RWPE2 (cell line): ENCODE results near the gene DCAF15.
A peak's percentile ranks its signal among the peaks of the same experiment; 100 is the strongest.

Source experiments
- ATAC-seq: fragments of 200-7000 bp; cut with Tn5 transposase; 3 replicates; pipeline ENCODE4 v1.9.1; 2021; ENCODE audit warnings: low read depth
- DNase-seq: peaks from one replicate; pipeline ENCODE4 v3.0.0-alpha.2; 2020; ENCODE audit warnings: low spot score
- H3K27ac ChIP-seq: fragments of 450-650 bp; 2 replicates; pipeline ENCODE4 v1.5.1; 2017; ENCODE audit warnings: mild to moderate bottlenecking; ENCODE audit not compliant: poor library complexity, severe bottlenecking
- H3K27me3 ChIP-seq: fragments of 250-450 bp; sonication (Bioruptor Pico); 2 replicates; pipeline ENCODE4 v1.5.1; 2021; ENCODE audit warnings: mild to moderate bottlenecking, moderate library complexity; ENCODE audit not compliant: insufficient read depth, poor library complexity, severe bottlenecking
- H3K36me3 ChIP-seq: fragments of 250-450 bp; sonication (Bioruptor Pico); 2 replicates; pipeline ENCODE4 v1.5.1; 2020; ENCODE audit warnings: low read depth, mild to moderate bottlenecking, moderate library complexity
- H3K4me1 ChIP-seq: fragments of 250-450 bp; sonication (Bioruptor Pico); 2 replicates; pipeline ENCODE4 v1.5.1; 2021; ENCODE audit warnings: mild to moderate bottlenecking, moderate library complexity; ENCODE audit not compliant: insufficient read depth, poor library complexity, severe bottlenecking
- H3K4me3 ChIP-seq: fragments of 250-450 bp; sonication (Bioruptor Pico); 2 replicates; pipeline ENCODE4 v1.5.1; 2021; ENCODE audit warnings: mild to moderate bottlenecking, moderate library complexity; ENCODE audit not compliant: severe bottlenecking
- H3K9me3 ChIP-seq: fragments of 250-450 bp; sonication (Bioruptor Pico); 2 replicates; pipeline ENCODE4 v1.5.1; 2021; ENCODE audit warnings: mild to moderate bottlenecking, moderate library complexity; ENCODE audit not compliant: severe bottlenecking
- TF ChIP-seq, protein P1 (sequence below): fragments of 450-650 bp; IDR thresholded peaks from one replicate; pipeline ENCODE4 v1.5.1; 2017; ENCODE audit warnings: mild to moderate bottlenecking, moderate library complexity; ENCODE audit not compliant: poor library complexity, severe bottlenecking

The DCAF15 gene

DNA sequence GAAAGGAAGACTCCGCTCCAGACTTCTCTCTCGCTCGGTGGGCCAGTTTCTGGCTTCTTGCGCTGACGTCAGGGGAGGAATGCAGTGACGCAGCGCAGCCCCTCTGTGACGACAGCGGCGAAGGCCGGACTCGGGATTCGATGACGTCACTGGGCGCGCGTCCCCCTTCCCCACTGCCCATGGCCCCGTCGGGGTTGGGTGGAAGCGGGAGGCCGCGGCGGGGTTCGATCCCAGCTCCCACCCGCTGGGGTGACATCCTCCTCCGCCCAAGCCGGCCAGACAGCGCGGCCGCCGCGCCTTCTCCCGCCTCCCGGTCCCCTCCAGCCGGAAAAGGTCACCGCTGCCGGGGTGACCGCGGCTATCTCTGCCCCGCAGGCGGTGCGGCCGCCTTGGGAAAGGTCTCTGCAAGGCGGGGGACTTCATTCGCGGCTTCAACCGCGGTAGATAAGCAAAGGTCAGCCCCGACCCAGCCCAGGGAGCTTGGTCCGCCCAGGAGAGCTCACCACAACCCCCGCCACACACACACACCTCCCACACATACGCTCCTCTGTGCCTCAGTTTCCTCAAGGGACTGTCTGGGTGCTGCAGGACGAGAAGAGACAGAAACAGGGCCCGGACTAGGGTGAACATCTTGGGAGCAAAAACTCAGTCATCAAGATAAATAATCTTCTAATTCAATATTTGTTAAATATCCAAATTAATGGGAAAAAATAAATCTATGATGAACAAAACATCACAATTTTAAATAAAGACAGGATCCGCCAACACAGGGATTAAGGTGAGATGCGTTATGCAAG, 54.7 kb downstream of the DCAF15 start:
- DNase-seq = no peak
- H3K4me3 ChIP-seq = peak overlapping the region; percentile 62
- H3K27me3 ChIP-seq = no peaks in the 10 kb centered on the region
- peak overlapping the region; percentile 69 for H3K27ac ChIP-seq
- H3K36me3 ChIP-seq = no peaks in the 10 kb centered on the region
- ATAC-seq = peak; percentile 7
- H3K9me3 ChIP-seq = no peaks in the 10 kb centered on the region
- peaks cover 5% of the 10 kb centered on the region for H3K4me1 ChIP-seq
- TF ChIP-seq, protein P1, sequence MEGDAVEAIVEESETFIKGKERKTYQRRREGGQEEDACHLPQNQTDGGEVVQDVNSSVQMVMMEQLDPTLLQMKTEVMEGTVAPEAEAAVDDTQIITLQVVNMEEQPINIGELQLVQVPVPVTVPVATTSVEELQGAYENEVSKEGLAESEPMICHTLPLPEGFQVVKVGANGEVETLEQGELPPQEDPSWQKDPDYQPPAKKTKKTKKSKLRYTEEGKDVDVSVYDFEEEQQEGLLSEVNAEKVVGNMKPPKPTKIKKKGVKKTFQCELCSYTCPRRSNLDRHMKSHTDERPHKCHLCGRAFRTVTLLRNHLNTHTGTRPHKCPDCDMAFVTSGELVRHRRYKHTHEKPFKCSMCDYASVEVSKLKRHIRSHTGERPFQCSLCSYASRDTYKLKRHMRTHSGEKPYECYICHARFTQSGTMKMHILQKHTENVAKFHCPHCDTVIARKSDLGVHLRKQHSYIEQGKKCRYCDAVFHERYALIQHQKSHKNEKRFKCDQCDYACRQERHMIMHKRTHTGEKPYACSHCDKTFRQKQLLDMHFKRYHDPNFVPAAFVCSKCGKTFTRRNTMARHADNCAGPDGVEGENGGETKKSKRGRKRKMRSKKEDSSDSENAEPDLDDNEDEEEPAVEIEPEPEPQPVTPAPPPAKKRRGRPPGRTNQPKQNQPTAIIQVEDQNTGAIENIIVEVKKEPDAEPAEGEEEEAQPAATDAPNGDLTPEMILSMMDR = no peak
